Fibroblast of gingiva (primary cell): ENCODE results near the gene ISL1.

Experiments used
- DNase-seq: peaks from one replicate; pipeline ENCODE4 v3.0.0-alpha.2; 2011; ENCODE audit warnings: low read depth

Gene ISL1

GRCh38 chr5:51386916-51387883, 4.0 kb downstream of the ISL1 start:
- no peak for DNase-seq

DNA sequence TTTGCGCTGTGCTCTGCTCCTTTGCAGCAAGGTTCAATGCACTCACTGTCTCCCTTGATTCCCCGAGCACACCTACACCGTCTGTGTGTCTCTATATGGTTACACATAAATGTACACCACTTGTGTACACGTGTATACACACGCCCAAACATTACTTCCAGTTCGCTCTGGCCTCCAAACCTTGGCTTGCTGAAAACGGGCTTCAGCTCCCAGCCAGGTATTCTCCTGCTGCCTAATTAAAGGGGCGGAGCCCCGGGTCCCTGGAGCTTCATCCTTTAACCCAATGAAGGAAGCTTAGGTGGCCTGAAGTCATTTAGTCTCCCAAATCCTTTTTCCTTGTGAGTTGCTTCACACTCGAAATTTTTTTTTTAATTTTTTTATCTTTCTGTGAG, 4.6 kb downstream of the ISL1 start:
- DNase-seq = no peak

DNA sequence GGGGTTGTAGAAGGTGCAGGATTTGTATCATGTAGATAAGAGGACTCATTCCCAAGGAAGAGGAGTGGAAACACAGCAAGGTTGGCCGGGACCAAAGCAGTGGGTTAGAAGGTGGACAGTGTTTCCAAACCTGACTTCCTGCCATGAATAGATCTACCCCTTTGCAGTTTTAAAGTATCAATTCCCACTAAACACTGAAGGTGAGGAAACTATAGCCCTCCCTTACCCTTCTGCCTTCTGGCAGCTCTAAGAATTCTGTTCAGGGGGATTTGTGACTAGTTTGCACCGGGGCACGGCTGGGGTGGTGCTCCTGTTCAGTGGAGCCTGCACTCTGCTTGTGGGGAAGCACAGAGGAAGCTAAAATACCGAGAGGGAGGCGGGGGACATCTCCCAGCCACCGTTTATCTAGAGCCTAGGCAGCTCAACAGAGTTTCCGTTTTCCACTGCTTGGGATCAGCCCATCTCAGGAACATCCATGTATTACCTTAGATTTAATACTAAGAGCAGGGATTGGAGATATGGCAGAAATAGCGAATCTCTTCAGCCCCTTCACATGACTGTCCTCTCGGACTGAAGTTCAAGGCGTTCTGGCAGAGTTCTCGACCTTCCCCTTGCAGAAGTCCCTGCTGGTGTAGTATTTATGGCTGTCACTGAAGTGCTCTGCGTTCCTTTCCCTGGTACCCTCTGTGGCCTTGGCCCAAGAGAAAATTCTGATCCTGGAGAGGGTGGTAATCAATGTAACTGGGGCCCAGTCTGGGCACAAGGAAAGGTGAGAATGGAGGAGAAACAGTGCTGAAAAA, 5.4 kb downstream of the ISL1 start:
- DNase-seq = no peak

DNA sequence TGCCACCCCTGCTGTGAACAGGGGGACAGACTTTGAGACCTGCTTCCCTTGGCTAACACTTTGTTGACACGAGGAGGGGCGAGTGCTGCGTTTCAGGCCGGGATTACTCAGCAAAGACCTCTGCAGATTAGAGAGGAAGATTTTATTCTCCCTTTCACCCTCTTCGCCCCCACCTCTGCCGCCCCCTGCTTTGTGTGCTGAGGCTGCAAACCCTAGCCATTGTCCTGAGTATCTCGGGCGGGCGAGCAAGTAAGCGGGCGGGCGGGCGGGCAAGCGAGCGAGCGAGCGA, 6.0 kb downstream of the ISL1 start:
- DNase-seq = no peak

DNA sequence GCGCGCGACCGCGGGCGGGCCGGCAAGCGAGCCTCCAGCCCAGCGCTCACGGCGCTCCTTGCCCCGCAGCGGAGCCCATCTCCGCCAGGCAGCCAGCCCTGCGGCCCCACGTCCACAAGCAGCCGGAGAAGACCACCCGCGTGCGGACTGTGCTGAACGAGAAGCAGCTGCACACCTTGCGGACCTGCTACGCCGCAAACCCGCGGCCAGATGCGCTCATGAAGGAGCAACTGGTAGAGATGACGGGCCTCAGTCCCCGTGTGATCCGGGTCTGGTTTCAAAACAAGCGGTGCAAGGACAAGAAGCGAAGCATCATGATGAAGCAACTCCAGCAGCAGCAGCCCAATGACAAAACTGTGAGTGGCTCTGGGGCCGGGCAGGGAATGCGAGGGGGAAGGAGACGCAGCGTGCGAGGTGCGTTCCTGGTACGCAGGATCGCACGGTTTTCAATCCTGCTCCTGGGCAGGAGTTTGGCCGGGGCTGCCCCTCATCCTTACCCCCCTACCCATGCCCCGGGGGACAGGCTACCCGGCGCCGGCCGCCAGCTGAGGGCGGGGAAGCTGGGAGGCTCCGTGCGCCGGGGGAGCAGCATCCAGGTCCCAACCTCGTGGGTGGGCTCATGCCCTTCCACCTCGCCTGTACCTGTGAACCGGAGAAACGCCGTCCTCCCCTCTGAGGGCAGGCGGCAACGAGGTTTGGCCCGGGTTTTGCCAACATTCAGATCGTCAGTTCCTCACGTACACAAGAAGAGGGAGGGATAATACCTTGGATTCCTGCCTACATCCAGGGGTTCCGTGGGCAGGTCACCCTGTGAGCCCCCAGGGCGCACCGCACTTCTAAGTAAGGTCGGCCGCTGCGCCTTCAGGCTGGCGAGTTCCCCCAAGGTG, 6.6 kb downstream of the ISL1 start:
- DNase-seq = no peak

- no peak for DNase-seq
These were observed 7.9 kb downstream of the ISL1 start for GRCh38 chr5:51391175-51391574.

GRCh38 chr5:51392689-51393199, 9.5 kb downstream of the ISL1 start:
- DNase-seq = no peak

- no peak for DNase-seq
These were observed 11.4 kb downstream of the ISL1 start for GRCh38 chr5:51394609-51395008.

DNA sequence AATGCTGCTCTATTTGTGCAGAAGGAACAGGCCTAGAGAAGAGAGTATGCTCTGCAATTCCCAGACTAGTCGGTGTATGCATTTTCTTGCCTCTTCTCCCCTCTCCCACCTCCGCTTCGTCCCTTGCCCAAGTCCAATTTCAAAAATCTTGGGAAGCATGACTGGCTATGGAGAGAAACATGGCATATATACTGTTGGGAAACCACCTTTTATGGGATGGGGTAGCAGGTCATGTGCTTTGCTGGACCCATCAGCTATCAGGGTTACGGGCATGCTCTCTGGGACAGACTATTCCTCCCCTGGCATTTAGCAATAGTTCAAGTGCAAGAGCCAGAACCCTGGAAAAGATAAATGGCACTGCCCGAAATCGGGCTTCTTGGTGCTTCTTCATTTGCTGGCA, 12.0 kb downstream of the ISL1 start:
- no peak for DNase-seq

DNA sequence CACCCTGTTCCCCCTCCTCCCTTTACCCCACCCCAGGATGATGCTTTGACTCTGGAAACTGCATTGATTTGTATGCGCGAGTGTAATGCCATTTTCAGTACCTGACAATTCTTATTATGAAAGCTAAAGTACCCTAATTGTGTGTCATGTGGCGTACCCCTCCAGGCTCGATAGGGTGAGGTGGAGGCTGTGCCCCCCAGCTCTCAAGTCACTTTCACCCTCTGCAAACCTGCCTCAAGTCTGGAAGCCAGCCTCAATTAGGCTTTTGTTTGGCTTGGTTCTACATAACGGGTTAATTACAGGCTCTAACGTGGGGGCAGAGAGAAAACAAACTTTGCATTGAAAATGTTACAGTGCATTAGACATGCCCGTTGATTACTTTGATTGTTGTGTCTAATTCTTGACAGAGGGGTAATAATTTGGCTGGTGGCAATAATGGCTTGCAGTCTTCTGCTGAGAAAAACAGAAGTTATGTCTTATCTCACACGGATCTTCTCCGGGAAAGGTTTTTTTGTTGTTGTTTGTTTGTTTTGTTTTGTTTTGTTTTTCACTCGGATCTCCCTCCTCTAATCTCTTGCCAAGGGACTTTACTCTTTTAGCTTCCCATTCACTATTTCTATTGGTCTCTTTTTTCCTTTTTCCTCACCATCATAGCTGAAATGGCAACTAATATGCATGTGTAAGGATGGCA, 12.6 kb downstream of the ISL1 start:
- DNase-seq = no peak

DNA sequence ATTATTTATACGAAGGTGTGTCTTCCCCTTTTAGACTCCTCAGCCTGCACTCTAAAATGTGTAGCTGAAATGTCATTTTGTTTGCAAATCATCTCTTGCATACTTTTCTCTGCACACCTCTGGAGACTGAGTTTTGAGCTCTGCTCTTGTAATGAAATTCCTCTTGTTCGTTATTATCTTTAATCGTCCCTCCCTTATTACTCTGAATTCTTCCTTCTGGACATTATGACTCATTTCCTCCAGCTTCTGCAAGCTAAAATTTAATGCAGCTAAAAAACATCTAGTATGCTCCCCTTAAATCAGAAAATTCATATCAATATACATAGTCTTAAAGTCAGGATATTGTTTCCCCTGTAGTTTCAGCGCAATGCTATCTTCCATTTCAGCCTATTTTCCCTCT, 13.5 kb downstream of the ISL1 start:
- DNase-seq = no peak

DNA sequence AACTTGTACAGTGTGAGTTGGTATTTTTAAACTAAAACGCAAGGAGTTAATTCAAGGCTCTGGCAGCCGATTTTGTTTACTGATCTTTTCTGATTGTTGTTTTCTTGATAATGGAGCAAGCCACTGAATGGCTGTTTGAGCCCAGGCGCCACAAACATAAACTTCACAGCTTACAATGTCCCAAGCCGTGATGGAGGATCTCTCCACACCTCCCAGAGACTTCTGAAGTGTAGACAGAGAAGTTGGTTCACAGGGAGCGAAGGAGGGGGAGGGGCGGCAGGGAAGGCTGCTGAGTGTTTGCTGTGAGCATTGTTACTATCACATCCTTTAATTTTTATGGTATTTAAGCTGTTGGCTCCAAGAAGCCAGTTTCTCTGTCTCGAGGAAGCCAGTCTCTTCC, 14.7 kb downstream of the ISL1 start:
- no peak for DNase-seq

- no peak for DNase-seq
These were observed 15.8 kb downstream of the ISL1 start for GRCh38 chr5:51398875-51399642.

GRCh38 chr5:51399643-51400006, 16.4 kb downstream of the ISL1 start:
- no peak for DNase-seq

GRCh38 chr5:51404255-51404654, 21.0 kb downstream of the ISL1 start:
- DNase-seq = no peak

- DNase-seq = no peak
These were observed 28.7 kb downstream of the ISL1 start for GRCh38 chr5:51411921-51412325.

GRCh38 chr5:51414516-51414915, 31.3 kb downstream of the ISL1 start:
- no peak for DNase-seq

- no peak for DNase-seq
These were observed 32.9 kb downstream of the ISL1 start for GRCh38 chr5:51416149-51416548.

DNA sequence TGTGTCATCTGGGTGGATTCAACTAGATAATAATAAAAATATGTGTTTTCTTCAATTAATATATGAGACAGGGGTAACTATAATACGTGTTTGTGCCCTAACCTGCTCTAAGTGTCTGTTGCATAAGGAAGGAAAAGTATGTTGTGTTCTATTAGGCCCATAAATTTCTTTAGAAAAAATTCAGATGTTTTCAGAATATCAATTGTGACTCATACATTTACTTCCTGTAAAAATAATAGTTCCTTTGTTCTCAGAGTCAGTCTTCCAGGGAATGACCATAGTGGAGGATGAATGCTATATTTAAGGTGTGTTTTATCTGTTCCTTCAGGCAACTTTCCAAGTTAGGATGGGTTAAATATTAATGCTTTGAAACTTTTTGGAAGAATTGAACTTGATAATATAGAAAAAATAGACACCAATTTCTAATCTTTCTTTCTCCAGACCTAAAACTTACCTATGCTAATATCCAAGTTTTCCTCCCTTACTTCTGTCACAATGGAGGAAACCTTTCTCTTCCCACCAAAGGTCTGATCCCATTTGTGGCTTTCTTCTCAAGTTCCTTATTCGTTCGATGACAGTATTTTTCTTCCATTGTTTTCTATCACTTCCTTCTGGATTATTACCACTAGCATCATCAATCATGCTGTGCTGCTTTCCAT, 49.9 kb downstream of the ISL1 start:
- DNase-seq = no peak

DNA sequence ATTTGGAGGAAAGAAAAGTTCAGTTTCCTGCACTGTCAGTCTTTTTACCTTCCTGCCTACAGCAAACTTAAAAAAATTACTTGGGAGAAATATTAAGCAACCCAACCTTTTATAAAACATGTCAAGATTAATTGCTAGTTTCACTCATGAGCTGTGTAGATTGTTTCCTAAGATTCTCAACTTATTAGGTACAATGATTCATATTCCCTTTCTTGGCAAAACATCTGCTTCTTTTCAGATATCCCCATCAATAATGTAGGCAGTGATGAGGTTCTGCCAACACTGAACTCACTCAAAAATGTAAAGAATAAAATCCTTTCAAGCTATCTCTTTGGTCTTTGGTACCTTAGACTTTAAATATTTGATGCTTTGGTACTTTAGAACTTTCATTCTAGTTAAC, 56.0 kb downstream of the ISL1 start:
- no peak for DNase-seq
